ENCODE results near the gene SIX2. TPM values are rescaled to one million over a fixed set of nuclear protein-coding genes. Genes with fewer than 3 reads are reported as not detected.

SIX2 gene
- total RNA-seq, 2 experiments from 2014 or later: not detected

DNA sequence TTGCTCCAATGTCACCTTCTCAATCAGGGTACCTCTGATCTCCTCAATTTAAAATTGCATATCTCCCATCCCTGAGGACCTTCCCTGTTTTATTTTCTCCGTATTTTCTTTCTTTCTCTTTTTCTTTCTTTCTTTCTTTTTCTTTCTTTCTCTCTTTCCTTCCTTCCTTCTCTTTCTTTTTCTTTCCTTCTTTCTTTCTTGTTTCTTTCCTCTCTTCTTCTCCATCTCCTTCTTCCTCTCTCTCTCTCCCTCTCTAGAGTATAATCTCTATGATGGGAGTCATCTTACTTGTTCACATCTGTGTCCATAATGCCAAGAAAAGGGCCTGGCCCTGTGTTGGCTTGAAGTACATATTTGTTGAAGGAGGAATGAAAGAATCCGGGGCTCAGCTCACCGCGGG lies 21.3 kb upstream of the SIX2 start:
- Mint-ChIP-seq H3K4me1 (ENCODE audit: low read depth) (no peaks in the 10 kb centered on the region), H3K36me3 (ENCODE audit: low read depth) (no peaks in the 10 kb centered on the region), H3K4me3 (no peak overlapping the region), H3K27ac (no peak overlapping the region), H3K27me3 (peaks cover 7% of the 10 kb centered on the region), H3K9me3 (no peaks in the 10 kb centered on the region)
- ChIA-PET POLR2A (no interaction called here), CTCF (no interaction called here)
- intact Hi-C loops (cut with micrococcal nuclease): no loop called here
- ATAC-seq (no peak), DNase-seq (no peak)
- TF ChIP-seq, protein P1, sequence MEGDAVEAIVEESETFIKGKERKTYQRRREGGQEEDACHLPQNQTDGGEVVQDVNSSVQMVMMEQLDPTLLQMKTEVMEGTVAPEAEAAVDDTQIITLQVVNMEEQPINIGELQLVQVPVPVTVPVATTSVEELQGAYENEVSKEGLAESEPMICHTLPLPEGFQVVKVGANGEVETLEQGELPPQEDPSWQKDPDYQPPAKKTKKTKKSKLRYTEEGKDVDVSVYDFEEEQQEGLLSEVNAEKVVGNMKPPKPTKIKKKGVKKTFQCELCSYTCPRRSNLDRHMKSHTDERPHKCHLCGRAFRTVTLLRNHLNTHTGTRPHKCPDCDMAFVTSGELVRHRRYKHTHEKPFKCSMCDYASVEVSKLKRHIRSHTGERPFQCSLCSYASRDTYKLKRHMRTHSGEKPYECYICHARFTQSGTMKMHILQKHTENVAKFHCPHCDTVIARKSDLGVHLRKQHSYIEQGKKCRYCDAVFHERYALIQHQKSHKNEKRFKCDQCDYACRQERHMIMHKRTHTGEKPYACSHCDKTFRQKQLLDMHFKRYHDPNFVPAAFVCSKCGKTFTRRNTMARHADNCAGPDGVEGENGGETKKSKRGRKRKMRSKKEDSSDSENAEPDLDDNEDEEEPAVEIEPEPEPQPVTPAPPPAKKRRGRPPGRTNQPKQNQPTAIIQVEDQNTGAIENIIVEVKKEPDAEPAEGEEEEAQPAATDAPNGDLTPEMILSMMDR (IDR thresholded peaks at IDR 0.05): no peak

DNA sequence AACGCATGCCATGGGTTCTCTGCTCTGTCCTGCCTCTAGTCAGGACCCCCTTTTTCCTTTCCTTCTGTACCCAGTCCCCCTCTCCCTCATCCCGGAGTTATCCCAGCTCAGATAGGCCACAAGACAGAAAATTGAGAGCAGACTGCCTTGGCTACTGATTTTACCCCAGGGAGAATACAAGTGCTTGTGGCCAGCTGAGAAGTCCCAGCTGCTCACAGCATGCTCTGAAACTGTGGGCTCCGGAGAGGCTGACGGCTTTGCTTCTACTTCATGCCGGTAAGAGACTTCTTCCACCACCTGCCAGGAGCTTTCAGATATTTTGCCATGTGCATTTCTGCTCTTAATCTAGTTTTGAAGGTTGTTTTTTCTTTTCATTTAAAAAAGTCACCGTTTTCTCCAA lies 20.0 kb upstream of the SIX2 start:
- CTCF ChIA-PET: no interaction called here
- H3K4me1 Mint-ChIP-seq (ENCODE audit: low read depth): no peaks in the 10 kb centered on the region
- peaks cover 7% of the 10 kb centered on the region for H3K27me3 Mint-ChIP-seq
- H3K36me3 Mint-ChIP-seq (ENCODE audit: low read depth): no peaks in the 10 kb centered on the region
- TF ChIP-seq, protein P1 (IDR thresholded peaks at IDR 0.05): no peak
- ATAC-seq (no peak), DNase-seq (no peak)
- no peak overlapping the region for H3K4me3 Mint-ChIP-seq
- POLR2A ChIA-PET: no interaction called here
- no peaks in the 10 kb centered on the region for H3K9me3 Mint-ChIP-seq
- H3K27ac Mint-ChIP-seq: no peak overlapping the region
- intact Hi-C loops (cut with micrococcal nuclease): no loop called here

DNA sequence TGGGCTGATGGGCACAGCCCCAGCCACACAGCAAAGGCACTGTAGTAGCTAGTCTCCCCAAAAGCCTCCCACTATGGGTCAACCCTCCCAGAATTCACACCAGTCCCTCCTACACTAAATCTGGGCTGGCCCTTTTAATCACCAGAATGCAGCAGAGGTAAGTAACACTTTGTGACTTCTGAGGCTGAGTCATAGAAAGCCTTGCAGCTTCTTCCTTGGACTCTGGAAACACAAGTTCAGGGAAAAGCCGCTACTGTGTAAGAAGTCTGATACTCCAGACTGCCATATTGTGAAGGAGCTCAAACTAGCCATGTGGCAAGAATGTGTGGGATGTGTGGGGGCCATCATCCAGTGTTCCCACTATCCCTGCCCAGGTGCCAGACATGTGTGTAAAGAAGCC lies 19.0 kb upstream of the SIX2 start:
- Mint-ChIP-seq H3K27ac (no peak overlapping the region), H3K9me3 (no peaks in the 10 kb centered on the region), H3K4me1 (ENCODE audit: low read depth) (no peaks in the 10 kb centered on the region), H3K27me3 (peaks cover 7% of the 10 kb centered on the region), H3K36me3 (ENCODE audit: low read depth) (no peaks in the 10 kb centered on the region), H3K4me3 (no peak overlapping the region)
- POLR2A ChIA-PET: no interaction called here
- TF ChIP-seq, protein P1 (IDR thresholded peaks at IDR 0.05): no peak
- no peak for ATAC-seq
- CTCF ChIA-PET: no interaction called here
- intact Hi-C loops (cut with micrococcal nuclease): no loop called here
- DNase-seq: no peak

DNA sequence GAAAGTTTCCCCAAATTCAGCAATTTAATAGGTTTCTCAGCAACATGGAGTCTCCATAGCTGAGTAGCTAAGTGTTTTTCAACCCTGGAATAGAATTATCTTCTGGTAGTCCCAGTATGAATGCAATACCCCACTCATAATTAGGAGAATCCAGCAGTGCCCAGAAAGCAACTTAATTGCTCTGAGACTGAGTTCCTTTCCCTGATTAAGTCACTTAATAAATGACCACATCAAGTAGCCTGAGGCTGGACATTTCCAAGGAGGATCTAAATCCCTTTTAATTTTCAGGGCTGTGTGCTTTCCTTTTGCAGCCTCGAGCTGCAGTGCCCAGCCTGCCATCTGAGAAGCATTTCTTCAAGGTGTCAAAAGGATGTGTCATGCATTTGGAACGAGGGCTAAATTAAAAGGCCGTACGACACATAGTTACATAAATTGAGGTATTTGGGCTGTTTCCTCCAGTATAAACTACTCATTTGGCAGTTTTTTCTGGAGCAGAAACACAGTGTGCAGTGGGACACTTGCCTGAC lies 17.7 kb upstream of the SIX2 start:
- ChIA-PET CTCF (interaction anchor here (1.2 kb wide), 1 partner anchor 467 kb away, joined by 4 read pairs; no protein-coding TSS in a partner anchor), POLR2A (interaction anchor here (0.8 kb wide), 1 partner anchor 10 kb away, joined by 4 read pairs; no protein-coding TSS in a partner anchor)
- Mint-ChIP-seq H3K27me3 (peaks cover 7% of the 10 kb centered on the region), H3K27ac (no peak overlapping the region), H3K4me3 (no peak overlapping the region), H3K4me1 (ENCODE audit: low read depth) (no peaks in the 10 kb centered on the region), H3K36me3 (ENCODE audit: low read depth) (no peaks in the 10 kb centered on the region), H3K9me3 (no peaks in the 10 kb centered on the region)
- TF ChIP-seq, protein P1 (IDR thresholded peaks at IDR 0.05): no peak
- no peak for DNase-seq
- no peak for ATAC-seq
- intact Hi-C loops (cut with micrococcal nuclease): no loop called here

DNA sequence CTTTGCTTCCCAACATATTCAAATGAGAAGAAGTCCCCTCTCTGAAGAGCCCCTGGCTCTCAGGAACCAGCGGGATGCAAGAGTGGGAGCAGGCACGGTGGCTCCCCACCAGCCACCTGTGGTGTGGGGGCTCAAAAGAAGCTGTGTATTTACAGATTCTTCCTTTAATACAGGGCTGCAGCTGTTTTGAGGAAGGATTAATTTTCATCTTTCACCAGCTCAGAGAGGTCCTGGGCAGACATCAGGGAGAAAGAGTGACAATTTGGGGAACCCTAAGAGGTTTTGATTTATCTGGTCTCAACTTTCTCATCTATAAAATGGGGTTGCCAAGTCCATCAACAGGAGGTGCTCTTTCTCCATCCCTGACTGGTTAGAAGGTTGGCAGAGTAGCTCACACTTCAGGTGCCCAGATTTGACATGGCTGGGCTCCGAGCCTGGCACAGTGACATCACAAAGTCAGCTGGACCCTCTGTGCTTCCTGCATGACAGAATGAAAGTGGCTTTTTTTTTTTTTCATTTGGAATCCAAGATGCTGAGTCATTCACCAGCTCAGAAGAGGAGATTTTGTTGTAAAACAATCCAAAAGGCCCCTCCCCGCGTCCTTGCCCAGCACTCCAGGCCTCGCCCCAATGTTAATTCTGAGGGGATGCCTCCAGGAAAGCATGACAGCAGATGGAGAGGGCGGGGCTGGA lies 15.5 kb upstream of the SIX2 start:
- intact Hi-C loops (cut with micrococcal nuclease): no loop called here
- H3K36me3 Mint-ChIP-seq (ENCODE audit: low read depth): no peaks in the 10 kb centered on the region
- H3K9me3 Mint-ChIP-seq: no peaks in the 10 kb centered on the region
- TF ChIP-seq, protein P1 (IDR thresholded peaks at IDR 0.05): no peak
- no peak overlapping the region for H3K27ac Mint-ChIP-seq
- CTCF ChIA-PET: interaction anchor here (1.3 to 1.8 kb wide), 2 partner anchors 12 to 470 kb away, joined by 6 to 9 read pairs; no protein-coding TSS in a partner anchor
- ATAC-seq (no peak), DNase-seq (no peak)
- no peaks in the 10 kb centered on the region for H3K4me1 Mint-ChIP-seq (ENCODE audit: low read depth)
- peaks cover 8% of the 10 kb centered on the region for H3K27me3 Mint-ChIP-seq
- POLR2A ChIA-PET: no interaction called here
- H3K4me3 Mint-ChIP-seq: no peak overlapping the region

Data from activated CD8-positive, alpha-beta T cell treated with anti-CD3 and anti-CD28 coated beads for 36 hours (primary cell).